GM18520 (cell line): Measurements from ENCODE around the gene FAM153A.
"Not testable (repeated sequence)": the region's sequence is repeated elsewhere in the genome, so short reads cannot be mapped to it uniquely, and the experiment has no call there.

Source experiments
- ATAC-seq: cut with Tn5 transposase; IDR thresholded peaks from one replicate; pipeline ENCODE4 v1.9.1; 2021; ENCODE audit not compliant: unreplicated experiment

FAM153A gene

DNA sequence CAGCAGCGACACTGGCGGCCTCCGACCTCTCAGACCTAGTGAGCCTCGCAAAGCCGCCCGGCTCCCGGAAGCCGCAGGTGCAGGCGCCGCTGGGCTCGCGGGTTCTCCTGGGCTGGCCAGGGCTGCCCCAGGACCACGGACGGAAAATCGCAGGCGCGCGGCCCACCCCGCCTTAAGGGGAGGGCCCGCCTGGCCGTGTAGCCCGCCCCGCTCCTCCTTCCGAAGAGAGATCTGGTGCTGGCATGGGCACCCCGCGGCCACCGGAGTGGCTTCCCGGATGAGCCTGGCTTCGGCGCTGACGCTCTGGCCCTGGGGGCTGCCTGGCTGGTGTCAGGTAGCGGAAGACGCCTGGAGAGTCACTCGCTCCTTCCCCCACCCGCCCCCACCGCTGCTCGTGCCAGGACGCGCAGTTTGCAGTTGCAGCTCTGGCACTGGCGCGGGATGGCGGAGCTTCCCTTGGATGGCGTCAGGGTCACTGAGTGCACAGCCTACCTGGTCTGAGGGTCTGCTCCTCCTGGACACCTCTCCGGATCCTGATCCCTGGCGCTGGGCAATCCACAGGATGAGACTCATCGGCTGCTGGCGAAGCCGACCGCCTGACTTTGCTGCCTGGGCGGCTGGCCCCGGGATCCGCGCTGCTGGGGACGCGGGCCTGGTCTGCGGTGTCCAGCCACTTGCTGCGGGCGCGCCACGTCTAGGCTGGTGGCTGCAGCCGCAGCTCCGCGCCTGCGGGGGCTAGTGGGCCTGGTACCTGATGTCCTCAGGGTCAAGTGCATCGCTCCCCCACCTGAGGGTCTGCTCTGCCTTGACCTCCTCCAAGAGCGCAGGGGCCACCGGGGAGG, at the start of gene FAM153A:
Gene FAM153A, minus strand, starts transcription at position 108 of the 842 bp plus-strand sequence.
- ATAC-seq: not testable (repeated sequence)

DNA sequence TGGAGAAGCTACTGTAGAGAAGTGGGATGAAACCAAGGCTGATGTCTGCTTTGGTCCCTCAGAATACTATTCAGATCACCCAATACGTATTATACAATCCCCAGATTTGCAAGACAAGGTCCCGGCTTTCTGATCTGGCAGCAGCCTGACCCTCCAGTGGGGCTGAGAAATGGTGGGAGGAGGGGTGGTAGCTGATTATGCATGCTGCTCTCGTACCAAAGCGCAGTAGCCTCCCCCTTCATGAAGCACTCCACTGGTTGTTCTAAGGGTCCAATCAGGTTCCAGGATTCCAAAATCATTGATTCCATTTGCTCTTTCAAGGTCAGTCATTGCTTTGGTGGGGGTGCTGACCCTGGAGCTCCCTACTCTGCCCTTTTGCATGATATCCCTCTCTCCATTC, 49.6 kb upstream of the FAM153A start:
- ATAC-seq: not testable (repeated sequence)

DNA sequence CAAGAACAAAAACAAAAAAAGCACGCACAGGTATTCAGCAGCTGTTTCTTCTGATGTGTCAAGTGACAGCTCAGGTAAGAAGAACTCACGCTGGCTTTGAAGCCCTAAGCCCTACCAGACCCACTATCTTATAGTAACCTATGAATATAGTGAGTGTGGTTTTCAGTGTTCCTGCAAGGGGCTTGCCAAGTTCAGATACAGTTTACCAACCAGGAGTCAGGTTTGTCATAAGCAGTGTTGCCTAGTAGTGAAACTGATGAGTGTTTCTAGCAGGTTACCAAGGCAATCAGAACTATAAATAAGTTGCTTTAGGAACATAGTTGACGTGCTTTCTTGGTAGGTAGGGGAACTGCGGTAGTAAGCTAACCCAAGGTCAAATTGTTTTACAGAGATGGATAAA, 43.4 kb upstream of the FAM153A start:
- ATAC-seq: not testable (repeated sequence)

DNA sequence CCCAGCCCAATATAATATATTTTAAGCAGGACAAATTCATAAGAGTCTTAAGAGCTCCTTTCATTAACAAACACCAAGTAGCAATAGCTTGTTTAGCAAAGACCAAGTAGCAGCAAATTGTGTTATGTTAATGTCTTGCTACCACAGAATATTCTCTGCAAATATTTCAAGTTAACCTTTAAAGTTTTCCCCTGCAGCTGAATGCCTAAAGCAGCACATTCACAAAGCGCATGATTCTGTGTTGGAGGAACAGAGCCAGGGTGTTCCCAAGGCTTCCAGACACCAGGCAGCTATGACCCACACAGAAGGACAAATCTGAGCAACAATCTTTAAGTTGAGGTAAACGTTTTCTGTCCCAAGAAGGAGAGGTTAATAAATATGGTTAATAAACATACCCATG, 42.1 kb upstream of the FAM153A start:
- not testable (repeated sequence) for ATAC-seq

DNA sequence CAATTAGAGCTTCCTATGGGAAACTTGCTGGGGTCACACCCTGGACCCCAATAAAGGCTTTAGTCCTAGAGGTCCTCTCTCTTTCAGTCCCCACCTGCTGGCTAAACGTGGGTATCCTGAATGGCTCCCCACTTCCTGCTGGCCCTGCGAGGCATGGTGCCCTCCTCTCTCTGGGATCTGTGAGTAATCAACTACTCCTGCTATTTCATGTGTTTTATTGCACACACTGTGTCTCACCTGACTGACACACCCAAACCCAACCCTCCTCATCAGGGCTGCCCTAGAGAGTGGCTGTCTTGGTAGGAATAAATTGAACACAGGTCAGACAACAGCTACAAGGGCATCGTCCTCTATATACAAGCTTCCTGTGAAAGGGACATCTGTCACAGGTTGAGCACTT, 39.8 kb upstream of the FAM153A start:
- not testable (repeated sequence) for ATAC-seq

DNA sequence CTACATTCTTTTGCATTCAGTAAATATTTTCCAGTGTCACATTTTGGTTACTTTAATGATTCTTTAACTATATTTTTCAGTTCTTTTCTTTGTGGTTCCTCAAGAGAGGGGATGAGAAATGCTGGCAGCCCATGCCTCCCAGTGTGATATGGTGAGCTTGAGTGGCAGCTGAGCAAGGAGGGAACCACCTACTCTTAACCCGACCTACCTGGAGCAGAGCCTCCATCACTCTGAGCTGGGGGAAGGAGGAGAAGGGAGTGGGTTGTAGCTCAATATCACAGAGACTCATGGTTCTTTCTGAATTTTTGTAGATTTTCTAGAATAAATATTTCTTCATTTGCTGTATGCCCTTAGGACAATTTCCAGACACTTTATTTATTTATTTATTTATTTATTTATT, 37.0 kb upstream of the FAM153A start:
- ATAC-seq: not testable (repeated sequence)

DNA sequence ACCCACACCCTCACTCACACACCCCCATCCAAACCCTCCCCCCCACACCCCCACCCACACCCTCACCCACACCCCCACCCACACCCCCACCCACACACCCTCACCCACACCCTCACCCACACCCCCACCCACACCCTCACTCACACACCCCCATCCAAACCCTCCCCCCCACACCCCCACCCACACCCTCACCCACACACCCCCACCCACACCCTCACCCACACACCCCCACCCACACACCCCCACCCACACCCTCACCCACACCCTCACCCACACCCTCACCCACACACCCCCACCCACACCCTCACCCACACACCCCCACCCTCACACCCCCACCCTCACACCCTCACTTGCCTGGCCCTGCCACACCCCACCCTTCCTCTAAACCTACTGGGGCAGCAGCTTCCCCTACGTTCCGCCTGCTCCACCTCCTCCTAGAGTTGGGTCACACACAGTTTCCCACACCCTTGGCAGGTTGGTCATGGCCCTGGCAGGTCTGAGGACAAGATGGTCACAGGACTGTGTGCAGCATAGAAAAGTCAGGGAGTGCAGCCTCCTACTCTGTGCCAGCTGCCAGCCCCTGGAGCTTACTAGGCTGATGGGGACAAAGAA, 30.2 kb upstream of the FAM153A start:
- ATAC-seq: not testable (repeated sequence)

DNA sequence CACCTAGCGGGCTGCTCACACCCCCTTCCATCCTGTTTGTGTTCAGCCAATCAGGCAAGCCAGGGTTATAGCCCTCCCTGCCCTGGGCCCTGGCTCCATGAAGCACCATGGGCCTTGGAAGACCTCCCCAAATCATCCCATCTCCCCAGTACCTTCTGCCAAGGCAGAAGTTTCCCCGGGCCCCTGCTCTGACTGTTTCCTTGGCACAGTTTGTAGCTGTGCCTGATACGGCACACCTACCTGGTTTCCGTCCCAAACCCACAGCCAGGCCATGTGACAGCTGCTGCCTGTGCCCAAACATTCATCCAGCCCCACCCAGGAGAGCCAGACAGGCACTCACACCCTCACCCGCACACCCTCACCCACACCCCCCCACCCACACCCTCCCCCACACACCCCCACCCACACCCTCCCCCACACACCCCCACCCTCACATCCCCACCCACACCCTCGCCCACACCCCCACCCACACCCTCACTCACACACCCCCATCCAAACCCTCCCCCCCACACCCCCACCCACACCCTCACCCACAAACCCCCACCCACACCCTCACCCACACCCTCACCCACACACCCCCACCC, 29.6 kb upstream of the FAM153A start:
- not testable (repeated sequence) for ATAC-seq

DNA sequence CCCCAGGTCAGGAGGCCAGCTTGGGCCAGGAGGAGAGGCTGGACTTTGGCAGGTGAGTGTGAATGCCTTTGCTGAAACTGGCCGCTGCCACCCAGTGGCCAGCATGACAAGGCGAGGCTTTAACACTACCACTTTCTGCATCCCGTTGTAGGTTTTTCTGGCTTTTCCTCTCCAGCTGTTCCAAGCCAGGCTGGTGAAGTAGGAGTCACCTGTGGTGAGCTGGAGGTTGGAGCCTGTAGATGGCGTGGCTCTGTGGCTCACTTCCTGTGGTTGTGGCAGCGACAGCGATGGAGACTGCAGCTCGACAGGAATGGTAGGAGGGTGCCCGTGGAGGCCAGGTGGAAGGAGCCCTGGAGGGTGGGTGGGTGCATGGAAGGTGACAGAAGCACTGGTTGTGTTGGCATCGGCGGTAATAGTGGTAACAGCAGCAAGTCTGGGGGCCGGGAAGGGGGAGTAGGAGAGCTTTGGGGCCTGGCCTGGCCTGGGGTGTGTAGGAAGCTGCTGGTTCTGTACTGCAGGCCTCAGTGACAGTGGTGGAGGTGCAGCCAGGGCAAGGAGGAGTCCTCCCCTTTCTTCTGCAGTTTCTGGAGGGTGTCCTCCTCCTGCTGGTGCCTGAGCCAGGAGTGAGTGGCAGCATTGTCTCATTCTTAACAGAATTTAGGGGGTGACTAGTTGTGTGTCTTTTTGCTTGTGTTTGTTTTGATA, 26.7 kb upstream of the FAM153A start:
- not testable (repeated sequence) for ATAC-seq

DNA sequence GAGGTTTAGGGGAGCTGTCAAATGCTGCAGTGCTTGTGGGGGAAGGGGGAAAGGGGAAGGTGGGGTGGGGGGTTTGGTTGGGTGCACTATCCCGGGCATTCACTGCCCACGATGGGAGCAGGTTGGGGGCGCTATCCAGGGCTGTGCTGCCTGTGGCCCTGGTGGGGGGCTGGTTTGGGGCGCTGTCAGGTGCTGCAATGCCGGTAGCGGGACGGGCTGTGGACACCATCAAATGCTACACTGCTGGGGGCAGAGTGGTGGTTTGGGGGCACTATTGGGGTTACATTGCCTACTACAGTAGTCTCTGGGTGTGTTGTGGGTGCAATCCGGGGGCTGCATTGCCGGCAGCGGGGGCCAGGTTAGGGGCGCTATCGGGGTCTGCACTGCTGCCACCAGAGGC, 25.7 kb upstream of the FAM153A start:
- not testable (repeated sequence) for ATAC-seq

DNA sequence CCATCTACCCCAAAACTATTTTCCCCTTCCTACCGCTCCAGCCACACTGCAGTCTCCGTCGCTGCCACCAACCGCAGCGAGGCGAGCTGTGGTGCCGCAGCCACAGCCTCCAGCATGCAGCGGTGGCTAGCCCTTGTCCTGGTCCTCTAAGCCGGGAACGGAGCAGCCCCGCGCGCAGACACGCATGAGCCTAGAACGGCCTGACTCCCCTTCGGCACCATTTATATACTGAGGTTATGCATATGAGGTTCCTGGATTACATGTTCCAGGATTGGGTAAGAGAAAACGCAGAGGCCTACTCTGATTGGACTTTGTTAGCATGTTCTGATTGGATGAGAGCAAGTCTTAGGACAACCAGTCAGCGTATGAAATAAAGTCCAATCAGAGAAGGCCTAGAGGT, 24.6 kb upstream of the FAM153A start:
- not testable (repeated sequence) for ATAC-seq

DNA sequence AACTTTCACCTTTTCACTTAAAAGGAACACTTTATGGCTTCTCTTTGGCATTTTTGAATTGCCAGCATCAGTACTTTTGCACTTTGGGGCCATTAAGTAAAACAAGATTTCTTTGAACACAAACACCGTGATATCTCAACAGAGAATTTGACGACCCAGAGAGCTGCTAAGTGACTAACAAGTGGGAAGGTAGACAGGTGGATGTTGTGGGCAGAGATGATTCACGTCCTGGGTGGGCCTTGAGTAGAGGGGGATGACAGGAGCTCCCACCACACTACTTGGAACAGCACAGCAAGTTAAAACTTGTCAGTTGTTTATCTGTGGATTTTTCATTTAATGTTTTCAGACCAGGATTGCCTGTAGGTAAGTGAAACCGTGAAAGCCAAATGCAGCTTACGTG, 18.7 kb upstream of the FAM153A start:
- not testable (repeated sequence) for ATAC-seq

DNA sequence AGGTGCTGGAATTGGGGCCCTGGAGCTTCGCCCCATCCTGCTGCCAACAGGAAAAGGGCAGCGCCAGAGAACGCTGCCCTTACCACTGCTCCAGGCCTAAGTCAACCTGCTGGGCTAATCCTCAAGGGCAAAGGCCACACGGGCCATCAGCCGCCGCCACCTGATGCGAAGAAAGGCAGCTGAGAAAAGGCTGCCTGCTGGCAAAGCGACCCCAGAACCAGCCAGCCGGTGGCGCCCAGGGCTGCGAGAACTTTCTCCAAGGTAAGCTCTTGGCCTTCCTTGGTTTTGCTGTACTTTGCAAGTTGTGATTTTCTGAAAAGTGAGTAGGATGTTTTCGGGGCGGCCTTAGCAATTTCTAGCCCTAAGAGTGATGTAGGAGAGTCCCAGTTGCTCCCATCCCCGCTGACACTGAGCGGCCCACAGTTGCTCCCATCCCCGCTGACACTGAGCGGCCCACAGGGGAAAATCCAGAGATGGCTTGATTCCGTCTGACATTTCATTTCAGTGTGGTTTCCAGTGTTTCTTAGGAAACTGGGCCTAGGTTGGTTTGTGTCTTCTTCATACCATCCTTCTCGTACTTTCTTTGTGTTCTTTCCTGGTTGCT, 15.6 kb upstream of the FAM153A start:
- not testable (repeated sequence) for ATAC-seq

DNA sequence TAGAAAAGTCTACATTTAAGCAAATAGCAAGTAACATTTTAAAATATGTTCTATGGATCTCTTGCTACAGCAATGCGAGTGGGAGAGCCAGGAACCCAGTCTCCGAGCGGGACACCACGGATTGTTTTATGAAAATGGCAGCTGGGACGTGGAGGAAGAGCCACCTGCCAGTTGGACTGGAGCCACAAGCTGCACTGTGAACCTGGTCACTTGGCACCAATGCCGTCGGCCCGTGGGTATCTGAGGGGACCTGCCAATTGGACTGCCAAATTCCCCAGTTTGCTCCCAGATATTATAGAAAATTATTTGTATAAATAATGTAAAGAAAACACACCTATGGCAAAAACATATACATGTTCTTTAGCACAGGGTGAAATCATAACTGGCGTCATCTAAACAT, 10.6 kb upstream of the FAM153A start:
- not testable (repeated sequence) for ATAC-seq

DNA sequence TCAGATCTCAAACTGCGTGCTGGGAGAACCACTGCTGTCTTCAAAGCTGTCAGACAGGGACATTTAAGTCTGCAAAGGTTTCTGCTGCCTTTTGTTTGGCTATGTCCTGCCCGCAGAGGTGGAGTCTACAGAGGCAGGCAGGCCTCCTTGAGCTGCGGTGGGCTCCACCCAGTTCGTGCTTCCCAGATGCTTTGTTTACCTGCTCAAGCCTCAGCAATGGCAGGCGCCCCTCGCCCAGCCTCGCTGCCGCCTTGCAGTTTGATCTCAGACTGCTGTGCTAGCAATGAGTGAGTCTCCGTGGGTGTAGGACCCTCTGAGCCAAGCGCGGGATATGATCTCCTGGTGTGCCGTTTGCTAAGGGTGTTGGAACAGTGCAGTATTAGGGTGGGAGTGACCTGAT, 8.9 kb upstream of the FAM153A start:
- not testable (repeated sequence) for ATAC-seq

DNA sequence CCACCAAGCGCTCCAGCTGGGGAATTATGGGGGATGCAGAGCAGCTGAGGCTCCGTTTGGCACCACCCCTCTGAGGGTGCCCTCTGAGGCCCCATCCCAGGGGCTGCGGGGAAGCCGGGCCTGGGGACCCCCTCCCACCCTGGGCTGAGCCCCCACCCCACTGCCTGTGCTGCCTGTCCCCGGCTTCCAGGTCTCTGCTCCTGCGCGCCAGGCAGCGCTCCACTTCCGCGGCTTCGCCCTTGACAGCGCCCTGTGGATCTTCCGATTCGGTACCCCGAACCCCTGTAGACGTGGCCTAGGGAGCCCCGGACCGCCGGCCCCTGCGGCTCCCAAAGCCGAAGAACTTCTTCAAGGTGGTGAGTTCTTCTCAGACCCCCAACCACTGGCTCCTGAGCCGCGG, 530 bp downstream of the FAM153A start:
- ATAC-seq: not testable (repeated sequence)

DNA sequence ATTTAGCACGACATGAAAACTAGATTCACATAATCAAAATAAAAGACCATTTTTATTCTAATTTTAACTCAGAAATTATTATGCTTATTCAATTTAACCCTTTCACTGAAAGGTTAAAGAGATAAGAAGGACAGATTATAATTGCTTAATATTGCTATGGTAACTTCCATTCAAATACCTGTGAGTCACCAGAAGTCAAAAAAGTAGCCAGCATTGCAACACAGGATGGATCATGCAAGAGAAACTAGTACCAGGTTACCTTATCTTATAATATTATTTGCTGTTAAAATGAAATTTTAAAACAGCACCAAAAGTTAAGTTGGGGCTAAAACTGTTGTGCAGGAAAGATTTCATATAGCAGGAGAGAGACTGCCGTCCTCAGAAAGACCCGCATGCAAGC, 11.5 kb downstream of the FAM153A start:
- not testable (repeated sequence) for ATAC-seq

DNA sequence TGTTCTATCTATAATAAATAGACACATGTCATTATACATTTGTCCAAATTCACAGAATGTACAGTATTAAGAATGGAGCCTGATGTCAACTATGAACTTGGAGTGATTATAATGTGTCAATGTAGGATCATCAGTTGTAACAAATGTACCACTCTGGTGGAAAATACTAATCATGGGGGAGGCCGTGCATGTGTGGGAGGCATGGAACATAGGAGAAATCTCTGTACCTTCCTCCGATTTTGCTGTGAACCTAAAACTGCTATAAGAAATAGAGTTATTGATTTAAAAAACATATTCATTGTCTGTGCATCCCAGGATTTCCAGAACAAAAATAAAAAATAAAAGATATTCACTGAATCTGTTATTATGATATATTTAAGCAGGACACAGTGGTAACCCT, 12.1 kb downstream of the FAM153A start:
- ATAC-seq: not testable (repeated sequence)

DNA sequence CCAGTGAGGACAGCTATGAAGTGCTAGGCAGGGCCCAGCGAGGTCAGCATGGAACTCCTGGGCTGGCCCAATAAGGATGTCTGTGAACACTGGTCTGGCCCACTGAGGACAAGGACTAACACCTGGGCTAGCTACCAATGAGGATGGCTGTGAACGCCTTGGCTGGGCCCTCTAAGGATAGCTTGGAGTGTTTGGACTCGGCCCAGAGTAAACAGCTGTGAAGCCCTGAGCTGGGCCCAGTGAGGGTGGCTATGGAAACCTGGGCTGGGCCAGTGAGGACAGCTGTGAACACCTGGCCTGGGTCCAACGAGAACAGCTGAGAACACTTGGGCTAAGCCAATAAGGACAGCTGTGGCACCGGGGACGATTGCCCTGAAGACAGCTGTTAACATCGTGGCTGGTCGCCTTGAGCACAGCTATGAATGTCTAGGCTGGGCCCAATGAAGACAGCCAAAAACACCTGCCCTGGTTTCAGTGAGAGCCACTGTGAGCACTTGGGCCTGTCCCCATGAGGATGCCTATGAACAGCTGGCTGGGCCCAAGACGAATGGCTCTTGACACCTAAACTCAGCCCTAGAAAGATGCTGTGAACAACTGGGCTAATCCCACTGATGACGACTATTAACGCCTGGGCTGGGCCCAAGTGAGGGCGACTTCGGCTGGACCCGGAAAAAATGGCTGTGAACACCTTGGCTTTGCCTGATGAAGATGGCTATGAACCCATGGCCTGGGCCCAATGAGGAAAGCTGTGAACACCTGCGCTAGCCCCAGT, 18.8 kb downstream of the FAM153A start:
- not testable (repeated sequence) for ATAC-seq

DNA sequence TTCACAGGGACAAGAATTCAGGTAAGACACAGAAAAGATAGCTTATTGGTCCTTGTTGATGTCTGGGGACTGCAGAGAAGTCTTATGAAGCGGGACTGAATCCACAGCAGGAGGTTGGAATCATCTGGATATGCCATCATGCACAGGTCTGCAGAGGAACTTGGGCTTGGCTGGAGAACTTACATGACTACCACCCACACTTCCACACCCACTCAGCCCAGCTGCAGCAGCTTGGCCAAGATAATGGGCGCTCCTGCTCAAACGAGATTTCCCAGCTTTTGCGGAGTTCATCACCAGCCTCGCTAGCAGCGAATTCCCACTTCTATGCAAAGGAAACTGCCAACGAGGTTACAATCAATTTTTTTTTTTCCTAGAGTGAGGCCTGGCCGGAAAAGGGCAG, 21.7 kb downstream of the FAM153A start:
- not testable (repeated sequence) for ATAC-seq
